ENCODE results near the gene OSGIN1.

- TF ChIP-seq CTCF (IDR thresholded peaks at IDR 0.05; ENCODE audit: low read depth, low read length), result no peak
- no peak for TF ChIP-seq EZH2phosphoT487 (IDR thresholded peaks at IDR 0.05; ENCODE audit: low read depth)
Measured at GRCh38 chr16:83940119-83940518, 12.9 kb upstream of the OSGIN1 start.
